Measurements from ENCODE around the gene QRICH1. TPM values are rescaled to one million over a fixed set of nuclear protein-coding genes. Genes with fewer than 3 reads are reported as not detected.

Gene QRICH1
- total RNA-seq, 1 experiment from 2014 or later = 123 TPM

GRCh38 chr3:49023775-49024174, 70.1 kb downstream of the QRICH1 start (continued):
- TF ChIP-seq ARID4B (CRISPR knock-in tag; IDR thresholded peaks at IDR 0.05; ENCODE audit: borderline replicate concordance) (no peak), TCF7 (CRISPR knock-in tag; IDR thresholded peaks at IDR 0.05; ENCODE audit: low read depth) (no peak), ATF1 (CRISPR knock-in tag; IDR thresholded peaks at IDR 0.05) (no peak), ZNF671 (CRISPR knock-in tag; IDR thresholded peaks at IDR 0.05) (no peak), E2F5 (CRISPR knock-in tag; IDR thresholded peaks at IDR 0.05) (no peak), SP1 (CRISPR knock-in tag; conservative IDR thresholded peaks at IDR 0.05) (no peak), ELF4 (CRISPR knock-in tag; IDR thresholded peaks at IDR 0.05; ENCODE audit: low read depth) (no peak), NFATC4 (CRISPR knock-in tag; IDR thresholded peaks at IDR 0.05) (no peak), SMAD4 (CRISPR knock-in tag; IDR thresholded peaks at IDR 0.05) (no peak)

- no peaks in the 10 kb centered on the region for H3K9me3 Mint-ChIP-seq
- TF ChIP-seq USF2 (CRISPR knock-in tag; IDR thresholded peaks at IDR 0.05) (no peak), ZMAT4 (CRISPR knock-in tag; IDR thresholded peaks at IDR 0.05) (no peak), ATF2 (CRISPR knock-in tag; IDR thresholded peaks at IDR 0.05; ENCODE audit: borderline replicate concordance, low read depth) (no peak), MYBL2 (CRISPR knock-in tag; IDR thresholded peaks at IDR 0.05) (no peak), USF1 (CRISPR knock-in tag; IDR thresholded peaks at IDR 0.05) (no peak), ESRRA (CRISPR knock-in tag; IDR thresholded peaks at IDR 0.05; ENCODE audit: borderline replicate concordance) (no peak), FOXP4 (CRISPR knock-in tag; IDR thresholded peaks at IDR 0.05) (no peak), ZNF423 (CRISPR knock-in tag; IDR thresholded peaks at IDR 0.05) (no peak), FOXK1 (CRISPR knock-in tag; IDR thresholded peaks at IDR 0.05) (no peak), GABPB1 (CRISPR knock-in tag; IDR thresholded peaks at IDR 0.05) (no peak), PRDM15 (CRISPR knock-in tag; IDR thresholded peaks at IDR 0.05) (no peak), CDX4 (CRISPR knock-in tag; IDR thresholded peaks at IDR 0.05; ENCODE audit: borderline replicate concordance) (no peak)
These were observed 71.1 kb downstream of the QRICH1 start for GRCh38 chr3:49022688-49023171.

More at GRCh38 chr3:49022688-49023171, 71.1 kb downstream of the QRICH1 start:
- DNase-seq (ENCODE audit: low spot score) (no peak), ATAC-seq (no peak)
- Mint-ChIP-seq H3K4me3 (peak overlapping the region; percentile 92), H3K36me3 (peaks cover 52% of the 10 kb centered on the region), H3K27ac (peak overlapping the region; percentile 86), H3K4me1 (peaks cover 30% of the 10 kb centered on the region), H3K27me3 (ENCODE audit: low read depth) (no peaks in the 10 kb centered on the region)
- ChIA-PET CTCF (interaction anchor here (0.7 to 8.2 kb wide), 18 partner anchors 13 to 432 kb away, joined by 3 to 124 read pairs (median 5); partner anchors contain the start of genes IP6K2, NCKIPSD, P4HTM and QARS1), POLR2A (interaction anchor here (0.6 to 4.3 kb wide), 10 partner anchors 10 to 437 kb away, joined by 3 to 81 read pairs (median 8); partner anchors contain the start of genes CELSR3, IP6K2, P4HTM and QRICH1)

Data from WTC11 (cell line).